GM12892 (cell line): ENCODE measurements around the gene TRMT11.

Source experiments
- POLR2A ChIP-seq: IDR thresholded peaks from 2 replicates; pipeline ENCODE4 v1.6.1; 2011; ENCODE audit warnings: low read depth, low read length, control low read depth
- TAF1 ChIP-seq: IDR thresholded peaks from 2 replicates; pipeline ENCODE4 v1.6.1; 2011; ENCODE audit warnings: low read depth, mild to moderate bottlenecking, control low read depth, low read length, borderline replicate concordance

DNA sequence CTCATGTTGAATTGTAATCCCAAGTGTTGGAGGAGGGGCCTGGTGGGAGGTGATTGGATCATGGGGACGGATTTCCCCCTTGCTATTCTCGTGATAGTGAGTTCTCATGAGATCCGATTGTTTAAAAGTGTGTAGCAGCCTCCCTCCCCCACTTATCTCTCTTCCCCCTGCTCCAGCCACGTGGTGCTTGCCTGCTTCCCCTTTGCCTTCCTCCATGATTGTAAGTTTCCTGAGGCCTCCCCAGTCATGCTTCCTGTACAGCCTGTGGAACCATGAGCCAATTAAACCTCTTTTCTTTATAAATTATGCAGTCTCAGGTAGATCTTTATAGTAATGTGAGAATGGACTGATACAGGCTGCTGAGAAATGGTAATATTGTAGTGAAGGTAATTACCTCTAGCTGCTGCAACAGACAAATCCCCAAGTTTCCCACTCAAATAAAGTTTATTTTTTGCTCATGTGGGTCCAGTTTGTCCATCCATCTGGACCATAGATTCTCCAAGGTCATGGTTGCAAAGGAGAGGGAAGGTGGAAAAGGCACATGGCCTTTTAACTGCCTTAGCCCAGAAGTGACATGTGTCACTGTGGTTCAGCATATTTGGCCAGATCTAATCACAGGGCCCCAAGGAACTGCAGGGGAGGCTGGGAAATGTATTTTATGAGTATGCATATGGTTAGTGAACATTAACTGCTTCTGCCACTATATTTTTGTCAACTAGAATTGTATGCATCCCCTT lies 89.2 kb downstream of the TRMT11 start:
- no peak for TF ChIP-seq POLR2A
- no peak for TF ChIP-seq TAF1
